Spleen (tissue), 7 donors: Measurements from ENCODE around the gene PPP1R13B.

Experiments used
- CTCF ChIP-seq, 11 experiments: fragments of 200-600 bp in 7 of 11; fragments of 450-650 bp in 4 of 11; sonication (generic) in 4 of 11; IDR thresholded peaks in 8 of 11; conservative IDR thresholded peaks in 3 of 11; 1 replicate in 7 of 11; 2 replicates in 4 of 11; pipeline versions ENCODE4 v1.4.0 to v1.8.0; 2016 to 2021; ENCODE audit warnings: antibody characterized with exemption in 11 of 11, inconsistent platforms in 4 of 11, mild to moderate bottlenecking in 1 of 11
- POLR2AphosphoS5 ChIP-seq, 3 donors: sonication (generic); formaldehyde crosslinking; IDR thresholded peaks; one replicate each; pipeline ENCODE4 v1.5.1; 2017; ENCODE audit warnings: antibody characterized with exemption in 3 of 3
- donor health status: DM: no; HTN: no; CAD: no; lungs with moderate emphysema.
- donor health status: DM: no; HTN: no; CAD: no.
- donor health status: DM: no; HTN: no; CAD: no.

GRCh38 chr14:103839579-103839978 lies 7.8 kb downstream of the PPP1R13B start:
- TF ChIP-seq CTCF (IDR thresholded peaks at IDR 0.05 in 8 of 11, conservative IDR thresholded peaks at IDR 0.05 in 3 of 11) (no peak), POLR2AphosphoS5 (IDR thresholded peaks at IDR 0.05) (no peak)
